OCI-LY3 (cell line): Measurements from ENCODE around the gene SCN2B.

Experiments used
- CTCF ChIP-seq: fragments of 200-600, 300-600 bp; sonication (generic); IDR thresholded peaks from 2 replicates; pipeline ENCODE4 v1.5.1; 2014; ENCODE audit warnings: antibody characterized with exemption, low read length, low read depth
- EZH2phosphoT487 ChIP-seq: fragments of 200-600 bp; shearing (Covaris generic); IDR thresholded peaks from 2 replicates; pipeline ENCODE4 v1.6.1; 2018; ENCODE audit warnings: antibody characterized with exemption, mixed run types, low read depth

- TF ChIP-seq CTCF = no peak
- no peak for TF ChIP-seq EZH2phosphoT487
Observed at GRCh38 chr11:118201966-118202365, 25.5 kb upstream of the SCN2B start.
